Neuronal stem cell (in vitro differentiated cells): ENCODE data around the gene AVPR2.

ENCODE experiments used
- DNase-seq: peaks from one replicate; pipeline ENCODE4 v3.0.0-alpha.2; 2013; ENCODE audit warnings: low spot score
- H2AFZ ChIP-seq: one replicate; pipeline ENCODE4 v1.6.1; 2013; ENCODE audit warnings: mild to moderate bottlenecking, low read length, inconsistent platforms
- H2AK5ac ChIP-seq: 2 replicates; pipeline ENCODE4 v1.6.1; 2013; ENCODE audit warnings: low read depth, mild to moderate bottlenecking, inconsistent platforms, low read length, moderate library complexity, mixed read lengths
- H2BK120ac ChIP-seq: 2 replicates; pipeline ENCODE4 v1.6.1; 2013; ENCODE audit warnings: low read depth, mild to moderate bottlenecking, inconsistent platforms, low read length, moderate library complexity, mixed read lengths
- H2BK12ac ChIP-seq: one replicate; pipeline ENCODE4 v1.6.1; 2013; ENCODE audit warnings: low read length, inconsistent platforms
- H2BK15ac ChIP-seq: 2 replicates; pipeline ENCODE4 v1.6.1; 2013; ENCODE audit warnings: mild to moderate bottlenecking, low read length, inconsistent platforms, mixed read lengths
- H2BK5ac ChIP-seq: one replicate; pipeline ENCODE4 v1.6.1; 2013; ENCODE audit warnings: inconsistent platforms, mild to moderate bottlenecking, low read length, moderate library complexity
- H3K14ac ChIP-seq: one replicate; pipeline ENCODE4 v1.6.1; 2013; ENCODE audit warnings: low read length, inconsistent platforms
- H3K18ac ChIP-seq: 2 replicates; pipeline ENCODE4 v1.6.1; 2013; ENCODE audit warnings: low read length, inconsistent platforms
- H3K23ac ChIP-seq: 2 replicates; pipeline ENCODE4 v1.6.1; 2013; ENCODE audit warnings: low read depth, mild to moderate bottlenecking, mixed read lengths, low read length, inconsistent platforms; ENCODE audit not compliant: poor library complexity
- H3K27ac ChIP-seq: replicated peaks from 3 replicates; pipeline ENCODE4 v1.5.1; 2013; ENCODE audit warnings: low read length, inconsistent platforms
- H3K27me3 ChIP-seq, 3 experiments: 2 replicates each; pipeline ENCODE4 v1.6.1; 2013; ENCODE audit warnings: low read length in 3 of 3, mild to moderate bottlenecking in 2 of 3, inconsistent platforms in 1 of 3, low read depth in 1 of 3, mixed read lengths in 1 of 3, moderate library complexity in 1 of 3; ENCODE audit not compliant: control insufficient read depth in 3 of 3, insufficient read depth in 3 of 3
- H3K36me3 ChIP-seq, 2 donors: replicated peaks in 1 of 2; 2 replicates each; pipeline ENCODE4 v1.6.1; 2013; ENCODE audit warnings: low read length in 2 of 2; ENCODE audit not compliant: control insufficient read depth in 2 of 2, insufficient read depth in 2 of 2
- H3K4ac ChIP-seq: 2 replicates; pipeline ENCODE4 v1.6.1; 2013; ENCODE audit warnings: inconsistent platforms, mild to moderate bottlenecking, low read length, moderate library complexity
- H3K4me1 ChIP-seq, 2 donors: 1 replicate in 1 of 2; 2 replicates in 1 of 2; pipeline ENCODE4 v1.6.1; 2013; ENCODE audit warnings: low read length in 2 of 2, low read depth in 1 of 2; ENCODE audit not compliant: control insufficient read depth in 2 of 2, insufficient read depth in 1 of 2
- H3K4me2 ChIP-seq: one replicate; pipeline ENCODE4 v1.6.1; 2013; ENCODE audit warnings: mild to moderate bottlenecking, low read length, inconsistent platforms; ENCODE audit not compliant: insufficient read depth, poor library complexity, severe bottlenecking
- H3K4me3 ChIP-seq, 2 donors: 2 replicates each; pipeline ENCODE4 v1.5.1; 2013; ENCODE audit warnings: low read length in 2 of 2, mild to moderate bottlenecking in 2 of 2, inconsistent platforms in 1 of 2, moderate library complexity in 1 of 2
- H3K79me1 ChIP-seq: one replicate; pipeline ENCODE4 v1.6.1; 2013; ENCODE audit warnings: low read depth, mild to moderate bottlenecking, inconsistent platforms, low read length, moderate library complexity
- H3K9ac ChIP-seq: one replicate; pipeline ENCODE4 v1.6.1; 2013; ENCODE audit warnings: mild to moderate bottlenecking, low read depth, low read length, inconsistent platforms; ENCODE audit not compliant: poor library complexity
- H3K9me3 ChIP-seq, 2 donors: replicated peaks in 1 of 2; 2 replicates each; pipeline versions ENCODE3 to v1.6.1; 2013; ENCODE audit warnings: low read length in 2 of 2, mild to moderate bottlenecking in 2 of 2, inconsistent platforms in 1 of 2, low read depth in 1 of 2, mixed read lengths in 1 of 2, moderate library complexity in 1 of 2; ENCODE audit not compliant: control insufficient read depth in 2 of 2, insufficient read depth in 1 of 2
- H4K8ac ChIP-seq: one replicate; pipeline ENCODE4 v1.6.1; 2013; ENCODE audit warnings: low read depth, mild to moderate bottlenecking, inconsistent platforms, low read length, moderate library complexity
- H4K91ac ChIP-seq: one replicate; pipeline ENCODE4 v1.6.1; 2013; ENCODE audit warnings: low read length, low read depth, mild to moderate bottlenecking, inconsistent platforms; ENCODE audit not compliant: poor library complexity
- WGBS, 2 donors: extraction: QIAGEN DNeasy Blood & Tissue Kit; methylation state at CpG; one replicate each; pipeline ENCODE4 v1.1.7; 2013; ENCODE audit warnings: missing lambda C conversion rate in 2 of 2, mixed read lengths in 1 of 2; ENCODE audit not compliant: insufficient read length in 2 of 2, insufficient replicate concordance in 1 of 2; ENCODE audit errors: extremely low coverage in 2 of 2; 5-methylcytosine and 5-hydroxymethylcytosine counted together

Gene AVPR2

GRCh38 chrX:153953892-153954557, 49.6 kb downstream of the AVPR2 start:
- DNase-seq: no peak
- no CpG with 5 or more reads among the region's 33 CpGs for WGBS, 2 donors
- H4K91ac ChIP-seq: no peak overlapping the region
- H3K79me1 ChIP-seq: peaks cover 6% of the 10 kb centered on the region
- H2BK5ac ChIP-seq: no peak overlapping the region
- H2BK15ac ChIP-seq: no peak overlapping the region
- H3K18ac ChIP-seq: no peak overlapping the region
- H3K4me1 ChIP-seq: peaks cover 4 to 5% of the 10 kb centered on the region in 2 donors
- no peak overlapping the region for H3K27ac ChIP-seq
- H2AFZ ChIP-seq: no peak overlapping the region
- H4K8ac ChIP-seq: no peak overlapping the region
- H3K4me2 ChIP-seq: peak overlapping the region; percentile 11
- H2AK5ac ChIP-seq: no peak overlapping the region
- no peak overlapping the region for H3K9ac ChIP-seq
- H2BK12ac ChIP-seq: no peak overlapping the region
- no peaks in the 10 kb centered on the region for H3K9me3 ChIP-seq
- H2BK120ac ChIP-seq: no peak overlapping the region
- H3K4me3 ChIP-seq: no peak overlapping the region
- no peak overlapping the region for H3K4ac ChIP-seq
- peaks cover 60 to 100% of the 10 kb centered on the region in 2 donors for H3K36me3 ChIP-seq
- H3K27me3 ChIP-seq: no peaks in the 10 kb centered on the region
- H3K14ac ChIP-seq: no peak overlapping the region
- no peak overlapping the region for H3K23ac ChIP-seq

- Histone ChIP-seq H3K23ac (no peak overlapping the region), H2BK15ac (no peak overlapping the region), H3K4ac (no peak overlapping the region), H3K4me1 (peaks cover 2 to 3% of the 10 kb centered on the region in 2 donors), H3K9me3 (no peaks in the 10 kb centered on the region), H2BK12ac (no peak overlapping the region), H2AK5ac (no peak overlapping the region), H3K79me1 (peaks cover 7% of the 10 kb centered on the region), H3K4me3 (no peak overlapping the region), H4K91ac (no peak overlapping the region), H2BK5ac (no peak overlapping the region), H3K9ac (no peak overlapping the region), H4K8ac (no peak overlapping the region), H2AFZ (no peak overlapping the region), H3K27ac (no peak overlapping the region), H3K36me3 (peaks cover 61 to 100% of the 10 kb centered on the region in 2 donors), H3K27me3 (no peaks in the 10 kb centered on the region), H3K18ac (no peak overlapping the region), H3K4me2 (no peak overlapping the region), H3K14ac (no peak overlapping the region), H2BK120ac (no peak overlapping the region)
- no CpG with 5 or more reads among the region's 44 CpGs for WGBS, 2 donors
- DNase-seq: no peak
Measured at GRCh38 chrX:153954558-153955227, 50.2 kb downstream of the AVPR2 start.

- Histone ChIP-seq H2BK12ac (no peak overlapping the region), H3K4ac (no peak overlapping the region), H2BK120ac (no peak overlapping the region), H2BK15ac (no peak overlapping the region), H3K4me3 (no peak overlapping the region), H3K79me1 (peaks cover 10% of the 10 kb centered on the region), H3K36me3 (peaks cover 62 to 100% of the 10 kb centered on the region in 2 donors), H3K4me1 (peaks cover 0 to 2% of the 10 kb centered on the region in 2 donors), H3K4me2 (no peak overlapping the region), H3K18ac (no peak overlapping the region), H3K27ac (no peak overlapping the region), H2AFZ (no peak overlapping the region), H3K27me3 (no peaks in the 10 kb centered on the region), H3K23ac (no peak overlapping the region), H3K9me3 (no peaks in the 10 kb centered on the region), H4K8ac (no peak overlapping the region), H2AK5ac (no peak overlapping the region), H2BK5ac (no peak overlapping the region), H3K9ac (no peak overlapping the region), H4K91ac (no peak overlapping the region), H3K14ac (no peak overlapping the region)
- DNase-seq: no peak
- no CpG with 5 or more reads among the region's 12 CpGs for WGBS, 2 donors
Measured at GRCh38 chrX:153955228-153955732, 50.8 kb downstream of the AVPR2 start.
